NCI-H2196 (cell line): ENCODE measurements around the gene MAK.
"Not testable (repeated sequence)": the region's sequence is repeated elsewhere in the genome, so short reads cannot be mapped to it uniquely, and the experiment has no call there.

Experiments used
- DNase-seq: peaks from one replicate; lab custom pipeline; 2025; ENCODE audit not compliant: unreplicated experiment; lab: John Stamatoyannopoulos, UW

Gene MAK

GRCh38 chr6:10853849-10854300 lies 15.5 kb upstream of the MAK start:
- DNase-seq = not testable (repeated sequence)

- DNase-seq = no peak
Observed at GRCh38 chr6:10852361-10852960, 14.1 kb upstream of the MAK start.

GRCh38 chr6:10850728-10851127 lies 12.4 kb upstream of the MAK start:
- no peak for DNase-seq

- no peak for DNase-seq
Observed at GRCh38 chr6:10849901-10850300, 11.6 kb upstream of the MAK start.

GRCh38 chr6:10847684-10848083 lies 9.3 kb upstream of the MAK start:
- no peak for DNase-seq

- no peak for DNase-seq
Observed at GRCh38 chr6:10843554-10843953, 5.2 kb upstream of the MAK start.

GRCh38 chr6:10838794-10839333 lies 525 bp upstream of the MAK start:
- DNase-seq = no peak

GRCh38 chr6:10837622-10837994 lies 731 bp downstream of the MAK start:
- peak; percentile 27 for DNase-seq

GRCh38 chr6:10837009-10837621 lies 1.2 kb downstream of the MAK start:
- DNase-seq = peak; percentile 16

- no peak for DNase-seq
Observed at GRCh38 chr6:10834823-10835222, 3.5 kb downstream of the MAK start.

GRCh38 chr6:10831609-10832008 lies 6.7 kb downstream of the MAK start:
- DNase-seq = no peak

GRCh38 chr6:10824819-10825218 lies 13.5 kb downstream of the MAK start:
- no peak for DNase-seq

- DNase-seq = no peak
Observed at GRCh38 chr6:10824297-10824696, 14.0 kb downstream of the MAK start.

GRCh38 chr6:10814176-10814575 lies 24.2 kb downstream of the MAK start:
- DNase-seq = not testable (repeated sequence)

GRCh38 chr6:10809098-10809497 lies 29.2 kb downstream of the MAK start:
- no peak for DNase-seq

- no peak for DNase-seq
Observed at GRCh38 chr6:10808376-10808775, 30.0 kb downstream of the MAK start.

GRCh38 chr6:10801224-10801848 lies 37.0 kb downstream of the MAK start:
- peak; percentile 75 for DNase-seq

GRCh38 chr6:10800810-10801209 lies 37.5 kb downstream of the MAK start:
- DNase-seq = no peak

- DNase-seq = no peak
Observed at GRCh38 chr6:10794239-10794638, 44.1 kb downstream of the MAK start.

GRCh38 chr6:10793695-10794094 lies 44.6 kb downstream of the MAK start:
- DNase-seq = no peak

- no peak for DNase-seq
Observed at GRCh38 chr6:10793035-10793434, 45.3 kb downstream of the MAK start.

- no peak for DNase-seq
Observed at GRCh38 chr6:10792101-10792500, 46.2 kb downstream of the MAK start.
